HG02678 (cell line): Measurements from ENCODE around the gene NCOA1.
A peak's percentile ranks its signal among the peaks of the same experiment; 100 is the strongest.
"Not testable (repeated sequence)": the region's sequence is repeated elsewhere in the genome, so short reads cannot be mapped to it uniquely, and the experiment has no call there.

Experiments
- ATAC-seq: cut with Tn5 transposase; IDR thresholded peaks from one replicate; pipeline ENCODE4 v1.9.1; 2021; ENCODE audit warnings: mild to moderate bottlenecking, moderate library complexity; ENCODE audit not compliant: unreplicated experiment

NCOA1 gene

GRCh38 chr2:24771764-24772586 is 280.9 kb downstream of the NCOA1 start:
- no peak for ATAC-seq

GRCh38 chr2:24774373-24774772 is 283.3 kb downstream of the NCOA1 start:
- ATAC-seq, result no peak

GRCh38 chr2:24779116-24779515 is 288.1 kb downstream of the NCOA1 start:
- ATAC-seq, result no peak

- ATAC-seq, result no peak
These were observed 292.6 kb downstream of the NCOA1 start for GRCh38 chr2:24783641-24784040.

GRCh38 chr2:24785671-24786321 is 294.7 kb downstream of the NCOA1 start:
- ATAC-seq, result peak; percentile 91

GRCh38 chr2:24787532-24787931 is 296.5 kb downstream of the NCOA1 start:
- no peak for ATAC-seq

- ATAC-seq, result no peak
These were observed 297.8 kb downstream of the NCOA1 start for GRCh38 chr2:24788816-24789215.

- no peak for ATAC-seq
These were observed 300.4 kb downstream of the NCOA1 start for GRCh38 chr2:24791452-24791851.

GRCh38 chr2:24792542-24792873 is 301.5 kb downstream of the NCOA1 start:
- no peak for ATAC-seq

GRCh38 chr2:24792874-24793760 is 302.1 kb downstream of the NCOA1 start, which contains the start of the genes CENPO and PTRHD1:
CENPO (plus strand) TSS chr2:24793425; CDS start chr2:24793920, 495 bp downstream.
PTRHD1 (minus strand) TSS chr2:24793391; CDS start chr2:24793377, 14 bp downstream.
- peak; percentile 92 for ATAC-seq

- ATAC-seq, result no peak
These were observed 302.8 kb downstream of the NCOA1 start for GRCh38 chr2:24793761-24794435.

- ATAC-seq, result no peak
These were observed 306.6 kb downstream of the NCOA1 start for GRCh38 chr2:24797644-24798043.

- not testable (repeated sequence) for ATAC-seq
These were observed 309.4 kb downstream of the NCOA1 start for GRCh38 chr2:24800487-24800886.

GRCh38 chr2:24805811-24806660 is 315.0 kb downstream of the NCOA1 start:
- not testable (repeated sequence) for ATAC-seq

GRCh38 chr2:24806661-24807036 is 315.6 kb downstream of the NCOA1 start:
- ATAC-seq, result no peak

GRCh38 chr2:24809316-24810007 is 318.4 kb downstream of the NCOA1 start:
- ATAC-seq, result no peak

GRCh38 chr2:24813691-24814137 is 322.7 kb downstream of the NCOA1 start:
- no peak for ATAC-seq

GRCh38 chr2:24814516-24814915 is 323.5 kb downstream of the NCOA1 start:
- no peak for ATAC-seq

- ATAC-seq, result no peak
These were observed 324.1 kb downstream of the NCOA1 start for GRCh38 chr2:24815171-24815570.
